ENCODE results near the gene AGER. TPM values are rescaled to one million over a fixed set of nuclear protein-coding genes. Genes with fewer than 3 reads are reported as not detected.
A peak's percentile ranks its signal among the peaks of the same experiment; 100 is the strongest.
"Not testable (repeated sequence)": the region's sequence is repeated elsewhere in the genome, so short reads cannot be mapped to it uniquely, and the experiment has no call there.

Gene AGER
- polyA plus RNA-seq, 6 donors from 2014 or later = 0.32 to 1.1 (median 0.63) TPM; not detected in 2

- Mint-ChIP-seq H3K9me3 (no peaks in the 10 kb centered on the region), H3K36me3 (peaks cover 16 to 41% of the 10 kb centered on the region in 2 donors), H3K27ac (peak overlapping the region; percentile 80 to 100 (median 95)), H3K4me1 (peaks cover 61 to 70% (median 65%) of the 10 kb centered on the region in 3 donors), H3K27me3 (no peaks in the 10 kb centered on the region), H3K4me3 (peak overlapping the region; percentile 90 to 99 (median 94))
- ATAC-seq (ENCODE audit: low read depth in 2 of 2) (no peak), DNase-seq (no peak)
These were observed 4.5 kb upstream of the AGER start for GRCh38 chr6:32188381-32189068.

- H3K9me3 Mint-ChIP-seq; ATAC-seq (ENCODE audit: low read depth in 2 of 2); DNase-seq; H3K27me3 Mint-ChIP-seq: not testable (repeated sequence)
- Mint-ChIP-seq H3K36me3 (peaks cover 16 to 41% of the 10 kb centered on the region in 2 donors), H3K4me3 (peak overlapping the region; percentile 65 to 99 (median 94)), H3K27ac (peak overlapping the region in 5 of 6 donors; percentile 32 to 100 (median 93)), H3K4me1 (peaks cover 56 to 63% (median 59%) of the 10 kb centered on the region in 3 donors)
These were observed 3.8 kb upstream of the AGER start for GRCh38 chr6:32187725-32188380.

GRCh38 chr6:32187009-32187709 is 3.1 kb upstream of the AGER start:
- no peaks in the 10 kb centered on the region for H3K27me3 Mint-ChIP-seq
- H3K27ac Mint-ChIP-seq = peak overlapping the region; percentile 79 to 95 (median 91)
- peaks cover 16 to 35% of the 10 kb centered on the region in 2 donors for H3K36me3 Mint-ChIP-seq
- ATAC-seq (ENCODE audit: low read depth in 2 of 2) (no peak), DNase-seq (no peak)
- H3K4me1 Mint-ChIP-seq = peaks cover 52 to 58% (median 55%) of the 10 kb centered on the region in 3 donors
- H3K9me3 Mint-ChIP-seq = no peaks in the 10 kb centered on the region
- H3K4me3 Mint-ChIP-seq = peak overlapping the region; percentile 65 to 97 (median 78)

- H3K4me1 Mint-ChIP-seq = peaks cover 45 to 54% (median 52%) of the 10 kb centered on the region in 3 donors
- peaks cover 16 to 27% of the 10 kb centered on the region in 2 donors for H3K36me3 Mint-ChIP-seq
- peak overlapping the region; percentile 59 to 97 (median 75) for H3K4me3 Mint-ChIP-seq
- H3K27me3 Mint-ChIP-seq; DNase-seq; H3K9me3 Mint-ChIP-seq; ATAC-seq (ENCODE audit: low read depth in 2 of 2): not testable (repeated sequence)
- H3K27ac Mint-ChIP-seq = peak overlapping the region in 5 of 6 donors; percentile 79 to 95 (median 87)
These were observed 2.2 kb upstream of the AGER start for GRCh38 chr6:32186151-32186840.

GRCh38 chr6:32185681-32186131 is 1.7 kb upstream of the AGER start:
- peak overlapping the region in 4 of 8 donors; percentile 41 to 97 (median 66) for H3K4me3 Mint-ChIP-seq
- not testable (repeated sequence) for DNase-seq; H3K9me3 Mint-ChIP-seq; ATAC-seq (ENCODE audit: low read depth in 2 of 2); H3K27me3 Mint-ChIP-seq
- peaks cover 16 to 28% of the 10 kb centered on the region in 2 donors for H3K36me3 Mint-ChIP-seq
- H3K4me1 Mint-ChIP-seq = peaks cover 45 to 55% (median 52%) of the 10 kb centered on the region in 3 donors
- peak overlapping the region in 3 of 6 donors; percentile 18 to 79 (median 24) for H3K27ac Mint-ChIP-seq

GRCh38 chr6:32183483-32184083 is 470 bp downstream of the AGER start:
- H3K4me1 Mint-ChIP-seq = peaks cover 48 to 58% (median 58%) of the 10 kb centered on the region in 3 donors
- peak overlapping the region in 2 of 6 donors; percentile 31 to 60 for H3K27ac Mint-ChIP-seq
- H3K36me3 Mint-ChIP-seq = peaks cover 16 to 35% of the 10 kb centered on the region in 2 donors
- ATAC-seq (ENCODE audit: low read depth in 2 of 2) (no peak), DNase-seq (no peak)
- no peaks in the 10 kb centered on the region for H3K9me3 Mint-ChIP-seq
- H3K27me3 Mint-ChIP-seq = no peaks in the 10 kb centered on the region
- H3K4me3 Mint-ChIP-seq = peak overlapping the region in 1 of 8 donors; percentile 54

- ATAC-seq (ENCODE audit: low read depth in 2 of 2) (no peak), DNase-seq (no peak)
- peaks cover 51 to 59% (median 56%) of the 10 kb centered on the region in 3 donors for H3K4me1 Mint-ChIP-seq
- H3K9me3 Mint-ChIP-seq = no peaks in the 10 kb centered on the region
- peak overlapping the region in 1 of 8 donors; percentile 2 for H3K4me3 Mint-ChIP-seq
- H3K27ac Mint-ChIP-seq = peak overlapping the region in 1 of 6 donors; percentile 31
- H3K36me3 Mint-ChIP-seq = peaks cover 16 to 35% of the 10 kb centered on the region in 2 donors
- H3K27me3 Mint-ChIP-seq = no peaks in the 10 kb centered on the region
These were observed 1.0 kb downstream of the AGER start for GRCh38 chr6:32183030-32183429.

- H3K27me3 Mint-ChIP-seq = no peaks in the 10 kb centered on the region
- H3K36me3 Mint-ChIP-seq = peaks cover 14 to 32% of the 10 kb centered on the region in 2 donors
- peaks cover 51 to 56% (median 54%) of the 10 kb centered on the region in 3 donors for H3K4me1 Mint-ChIP-seq
- DNase-seq = no peak
- peak overlapping the region in 1 of 6 donors; percentile 23 for H3K27ac Mint-ChIP-seq
- no peak for ATAC-seq (ENCODE audit: low read depth in 2 of 2)
- peaks cover 0 to 1% (median 0%) of the 10 kb centered on the region in 7 donors for H3K9me3 Mint-ChIP-seq
- H3K4me3 Mint-ChIP-seq = peak overlapping the region in 2 of 8 donors; percentile 2 to 10
These were observed 1.5 kb downstream of the AGER start for GRCh38 chr6:32182555-32182981.

GRCh38 chr6:32181915-32182529 is 2.0 kb downstream of the AGER start:
- Mint-ChIP-seq H3K4me3 (no peak overlapping the region), H3K9me3 (peaks cover 0 to 1% (median 0%) of the 10 kb centered on the region in 7 donors), H3K27me3 (no peaks in the 10 kb centered on the region), H3K36me3 (peaks cover 10 to 26% of the 10 kb centered on the region in 2 donors), H3K27ac (peak overlapping the region in 2 of 6 donors; percentile 23 to 42), H3K4me1 (peaks cover 50 to 56% (median 54%) of the 10 kb centered on the region in 3 donors)
- ATAC-seq (ENCODE audit: low read depth in 2 of 2) (no peak), DNase-seq (no peak)

- no peaks in the 10 kb centered on the region for H3K27me3 Mint-ChIP-seq
- ATAC-seq (ENCODE audit: low read depth in 2 of 2) = no peak
- H3K4me3 Mint-ChIP-seq = peak overlapping the region in 3 of 8 donors; percentile 54 to 74 (median 62)
- H3K27ac Mint-ChIP-seq = peak overlapping the region in 4 of 6 donors; percentile 47 to 69 (median 64)
- H3K4me1 Mint-ChIP-seq = peaks cover 51 to 56% (median 54%) of the 10 kb centered on the region in 3 donors
- peaks cover 0 to 4% (median 0%) of the 10 kb centered on the region in 7 donors for H3K9me3 Mint-ChIP-seq
- H3K36me3 Mint-ChIP-seq = peaks cover 4 to 18% of the 10 kb centered on the region in 2 donors
- no peak for DNase-seq
These were observed 2.8 kb downstream of the AGER start for GRCh38 chr6:32181148-32181702.

GRCh38 chr6:32179766-32180405 is 4.2 kb downstream of the AGER start:
- peak overlapping the region in 5 of 6 donors; percentile 16 to 74 (median 70) for H3K27ac Mint-ChIP-seq
- ATAC-seq (ENCODE audit: low read depth in 2 of 2) = no peak
- H3K4me1 Mint-ChIP-seq = peaks cover 52 to 59% (median 58%) of the 10 kb centered on the region in 3 donors
- H3K4me3 Mint-ChIP-seq = peak overlapping the region; percentile 45 to 77 (median 62)
- DNase-seq = no peak
- peaks cover 0 to 4% (median 0%) of the 10 kb centered on the region in 7 donors for H3K9me3 Mint-ChIP-seq
- no peaks in the 10 kb centered on the region for H3K27me3 Mint-ChIP-seq
- H3K36me3 Mint-ChIP-seq = peaks cover 0 to 11% of the 10 kb centered on the region in 2 donors

All from naive B cell (primary cell).